K562 (cell line): ENCODE measurements around the gene HOXA1.

Source experiments
- AFF4 ChIP-seq: sonication (generic); formaldehyde crosslinking; IDR thresholded peaks from 2 replicates; pipeline ENCODE4 v1.8.0; 2023; ENCODE audit warnings: mild to moderate bottlenecking, missing genetic modification reagents
- ATF6 ChIP-seq: sonication (generic); formaldehyde crosslinking; IDR thresholded peaks from 2 replicates; pipeline ENCODE4 v1.4.0; 2020; ENCODE audit warnings: mild to moderate bottlenecking, missing genetic modification reagents
- FOS ChIP-seq: IDR thresholded peaks from 3 replicates; pipeline ENCODE4 v1.6.1; 2011; ENCODE audit not compliant: insufficient read length; ENCODE audit errors: extremely low read depth
- MAX ChIP-seq: sonication (generic); formaldehyde crosslinking; IDR thresholded peaks from 2 replicates; pipeline ENCODE4 v1.9.0; 2022; ENCODE audit warnings: mild to moderate bottlenecking, missing genetic modification reagents
- MEF2A ChIP-seq: IDR thresholded peaks from 2 replicates; pipeline ENCODE4 v1.6.1; 2011; ENCODE audit warnings: low read depth, mild to moderate bottlenecking, low read length, moderate library complexity; ENCODE audit not compliant: control insufficient read depth
- NFATC3 ChIP-seq: fragments of 450-650 bp; IDR thresholded peaks from 2 replicates; pipeline ENCODE4 v1.6.1; 2017; ENCODE audit warnings: mild to moderate bottlenecking
- POLR2A ChIP-seq: fragments of 450-650 bp; conservative IDR thresholded peaks from 2 replicates; pipeline ENCODE4 v1.6.1; 2016
- ZNF274 ChIP-seq: IDR thresholded peaks from 2 replicates; pipeline ENCODE4 v1.6.1; 2011; ENCODE audit warnings: low read depth, mild to moderate bottlenecking, low read length, moderate library complexity, borderline replicate concordance

GRCh38 chr7:27079234-27079975, 16.4 kb downstream of the HOXA1 start:
- no peak for TF ChIP-seq FOS
- no peak for TF ChIP-seq AFF4
- TF ChIP-seq NFATC3 = no peak
- no peak for TF ChIP-seq MEF2A
- TF ChIP-seq POLR2A = no peak
- no peak for TF ChIP-seq ATF6 (CRISPR knock-in tag)
- no peak for TF ChIP-seq ZNF274
- no peak for TF ChIP-seq MAX
